ENCODE measurements around the gene RAB6B. TPM values are rescaled to one million over a fixed set of nuclear protein-coding genes. Genes with fewer than 3 reads are reported as not detected.

RAB6B gene
- total RNA-seq, 2 donors from 2014 or later: 0.21 to 0.81 TPM

- Mint-ChIP-seq H3K27me3 (peaks cover 37 to 40% of the 10 kb centered on the region in 2 donors), H3K36me3 (no peaks in the 10 kb centered on the region), H3K4me3 (no peak overlapping the region), H3K9me3 (no peaks in the 10 kb centered on the region), H3K4me1 (ENCODE audit: low read depth in 2 of 2) (no peaks in the 10 kb centered on the region), H3K27ac (no peak overlapping the region)
- DNase-seq (ENCODE audit: low spot score): no peak
- peak in 1 of 2 donors; percentile 26 for ATAC-seq
These were observed 1.1 kb downstream of the RAB6B start for GRCh38 chr3:133894353-133895207.

GRCh38 chr3:133893683-133894352 lies 1.9 kb downstream of the RAB6B start:
- no peaks in the 10 kb centered on the region for H3K36me3 Mint-ChIP-seq
- H3K9me3 Mint-ChIP-seq: no peaks in the 10 kb centered on the region
- no peak for DNase-seq (ENCODE audit: low spot score)
- no peaks in the 10 kb centered on the region for H3K4me1 Mint-ChIP-seq (ENCODE audit: low read depth in 2 of 2)
- ATAC-seq: no peak
- H3K27me3 Mint-ChIP-seq: peaks cover 33 to 37% of the 10 kb centered on the region in 2 donors
- no peak overlapping the region for H3K4me3 Mint-ChIP-seq
- H3K27ac Mint-ChIP-seq: no peak overlapping the region

GRCh38 chr3:133892541-133893231 lies 3.0 kb downstream of the RAB6B start:
- Mint-ChIP-seq H3K27ac (no peak overlapping the region), H3K4me1 (ENCODE audit: low read depth in 2 of 2) (no peaks in the 10 kb centered on the region), H3K27me3 (peaks cover 29% of the 10 kb centered on the region in 2 donors), H3K36me3 (no peaks in the 10 kb centered on the region), H3K9me3 (no peaks in the 10 kb centered on the region), H3K4me3 (no peak overlapping the region)
- DNase-seq (ENCODE audit: low spot score) (no peak), ATAC-seq (no peak)

- H3K36me3 Mint-ChIP-seq: no peaks in the 10 kb centered on the region
- peaks cover 20 to 23% of the 10 kb centered on the region in 2 donors for H3K27me3 Mint-ChIP-seq
- no peaks in the 10 kb centered on the region for H3K9me3 Mint-ChIP-seq
- DNase-seq (ENCODE audit: low spot score): no peak
- no peaks in the 10 kb centered on the region for H3K4me1 Mint-ChIP-seq (ENCODE audit: low read depth in 2 of 2)
- ATAC-seq: no peak
- no peak overlapping the region for H3K27ac Mint-ChIP-seq
- H3K4me3 Mint-ChIP-seq: no peak overlapping the region
These were observed 3.9 kb downstream of the RAB6B start for GRCh38 chr3:133891662-133892378.

GRCh38 chr3:133890972-133891644 lies 4.6 kb downstream of the RAB6B start:
- peaks cover 13 to 20% of the 10 kb centered on the region in 2 donors for H3K27me3 Mint-ChIP-seq

GRCh38 chr3:133890037-133890436 lies 5.6 kb downstream of the RAB6B start:
- no peak for DNase-seq (ENCODE audit: low spot score)
- Mint-ChIP-seq H3K27ac (no peak overlapping the region), H3K27me3 (peaks cover 7 to 21% of the 10 kb centered on the region in 2 donors), H3K36me3 (no peaks in the 10 kb centered on the region), H3K4me3 (no peak overlapping the region), H3K9me3 (no peaks in the 10 kb centered on the region), H3K4me1 (ENCODE audit: low read depth in 2 of 2) (no peaks in the 10 kb centered on the region)
- ATAC-seq: no peak

More at GRCh38 chr3:133890972-133891644, 4.6 kb downstream of the RAB6B start:
- DNase-seq (ENCODE audit: low spot score) (no peak), ATAC-seq (no peak)
- H3K9me3 Mint-ChIP-seq: no peaks in the 10 kb centered on the region
- no peaks in the 10 kb centered on the region for H3K4me1 Mint-ChIP-seq (ENCODE audit: low read depth in 2 of 2)
- H3K27ac Mint-ChIP-seq: no peak overlapping the region
- no peak overlapping the region for H3K4me3 Mint-ChIP-seq
- no peaks in the 10 kb centered on the region for H3K36me3 Mint-ChIP-seq

GRCh38 chr3:133888726-133889340 lies 6.8 kb downstream of the RAB6B start:
- DNase-seq (ENCODE audit: low spot score) (no peak), ATAC-seq (no peak)
- Mint-ChIP-seq H3K9me3 (no peaks in the 10 kb centered on the region), H3K4me3 (no peak overlapping the region), H3K27ac (no peak overlapping the region), H3K4me1 (ENCODE audit: low read depth in 2 of 2) (no peaks in the 10 kb centered on the region), H3K27me3 (peaks cover 7 to 20% of the 10 kb centered on the region in 2 donors), H3K36me3 (no peaks in the 10 kb centered on the region)

GRCh38 chr3:133887803-133888703 lies 7.6 kb downstream of the RAB6B start:
- no peak overlapping the region for H3K27ac Mint-ChIP-seq
- no peaks in the 10 kb centered on the region for H3K4me1 Mint-ChIP-seq (ENCODE audit: low read depth in 2 of 2)
- H3K27me3 Mint-ChIP-seq: peaks cover 7 to 15% of the 10 kb centered on the region in 2 donors
- no peak for DNase-seq (ENCODE audit: low spot score)
- ATAC-seq: no peak
- H3K9me3 Mint-ChIP-seq: no peaks in the 10 kb centered on the region
- H3K4me3 Mint-ChIP-seq: no peak overlapping the region
- no peaks in the 10 kb centered on the region for H3K36me3 Mint-ChIP-seq

- H3K36me3 Mint-ChIP-seq: no peaks in the 10 kb centered on the region
- H3K27ac Mint-ChIP-seq: no peak overlapping the region
- no peak overlapping the region for H3K4me3 Mint-ChIP-seq
- H3K27me3 Mint-ChIP-seq: peaks cover 7% of the 10 kb centered on the region in 2 donors
- ATAC-seq (no peak), DNase-seq (ENCODE audit: low spot score) (no peak)
- H3K4me1 Mint-ChIP-seq (ENCODE audit: low read depth in 2 of 2): peaks cover 2 to 3% of the 10 kb centered on the region in 2 donors
- no peaks in the 10 kb centered on the region for H3K9me3 Mint-ChIP-seq
These were observed 8.4 kb downstream of the RAB6B start for GRCh38 chr3:133887074-133887802.

- Mint-ChIP-seq H3K27ac (no peak overlapping the region), H3K27me3 (peaks cover 7% of the 10 kb centered on the region in 2 donors), H3K4me1 (ENCODE audit: low read depth in 2 of 2) (peaks cover 8 to 10% of the 10 kb centered on the region in 2 donors), H3K4me3 (no peak overlapping the region), H3K9me3 (no peaks in the 10 kb centered on the region), H3K36me3 (no peaks in the 10 kb centered on the region)
- DNase-seq (ENCODE audit: low spot score): no peak
- no peak for ATAC-seq
These were observed 9.5 kb downstream of the RAB6B start for GRCh38 chr3:133886031-133886722.
